Loucy (cell line): ENCODE measurements around the gene BRI3.

ENCODE experiments used
- H2AFZ ChIP-seq: fragments of 200-600 bp; sonication (generic); 2 replicates; pipeline ENCODE4 v1.6.0; 2016; ENCODE audit warnings: antibody characterized with exemption, mild to moderate bottlenecking, low read length, moderate library complexity
- H3F3A ChIP-seq: fragments of 200-600 bp; 2 replicates; pipeline ENCODE4 v1.6.0; 2016; ENCODE audit warnings: antibody characterized with exemption, low read depth, mild to moderate bottlenecking
- H3K27me3 ChIP-seq: fragments of 200-600 bp; sonication (generic); 2 replicates; pipeline ENCODE4 v1.6.1; 2014; ENCODE audit warnings: low read length, mild to moderate bottlenecking; ENCODE audit not compliant: insufficient read depth, poor library complexity, severe bottlenecking
- H3K36me3 ChIP-seq: fragments of 200-600 bp; sonication (generic); 2 replicates; pipeline ENCODE4 v1.6.1; 2016; ENCODE audit warnings: low read length; ENCODE audit not compliant: insufficient read depth
- H3K4me1 ChIP-seq: fragments of 200-600 bp; sonication (generic); 2 replicates; pipeline ENCODE4 v1.5.1; 2014; ENCODE audit warnings: low read length, mild to moderate bottlenecking; ENCODE audit not compliant: insufficient read depth, poor library complexity, severe bottlenecking
- H3K4me2 ChIP-seq: fragments of 200-600 bp; sonication (generic); 2 replicates; pipeline ENCODE4 v1.6.0; 2014; ENCODE audit warnings: antibody characterized with exemption, low read length, low read depth, mild to moderate bottlenecking; ENCODE audit not compliant: poor library complexity, severe bottlenecking
- H3K4me3 ChIP-seq: fragments of 200-600 bp; sonication (generic); 2 replicates; pipeline ENCODE4 v1.5.1; 2014; ENCODE audit warnings: low read length, mild to moderate bottlenecking, mixed read lengths; ENCODE audit not compliant: poor library complexity, severe bottlenecking
- H3K79me2 ChIP-seq: fragments of 200-600 bp; sonication (generic); 2 replicates; pipeline ENCODE4 v1.6.1; 2014; ENCODE audit warnings: low read length; ENCODE audit not compliant: insufficient read depth
- H3K9ac ChIP-seq: fragments of 200-600 bp; sonication (generic); 2 replicates; pipeline ENCODE4 v1.6.0; 2014; ENCODE audit warnings: mild to moderate bottlenecking, low read depth, low read length, moderate library complexity; ENCODE audit not compliant: poor library complexity, severe bottlenecking
- H3K9me2 ChIP-seq: fragments of 200-600 bp; sonication (generic); replicated peaks from 2 replicates; pipeline ENCODE4 v1.6.1; 2016; ENCODE audit warnings: low read depth, low read length, mixed read lengths
- H3K9me3 ChIP-seq: fragments of 200-600 bp; sonication (generic); 2 replicates; pipeline ENCODE4 v1.6.1; 2014; ENCODE audit warnings: mild to moderate bottlenecking, antibody characterized with exemption, low read length, low read depth; ENCODE audit not compliant: insufficient read depth
- H4K20me1 ChIP-seq: fragments of 200-600 bp; sonication (generic); 2 replicates; pipeline ENCODE4 v1.6.0; 2014; ENCODE audit warnings: antibody characterized with exemption, low read length, mild to moderate bottlenecking; ENCODE audit not compliant: insufficient read depth, poor library complexity, severe bottlenecking
- EZH2phosphoT487 ChIP-seq: fragments of 200-600 bp; IDR thresholded peaks from 2 replicates; pipeline ENCODE4 v1.6.1; 2018; ENCODE audit warnings: antibody characterized with exemption, mild to moderate bottlenecking, moderate library complexity, borderline replicate concordance
- TF ChIP-seq, protein P1 (sequence below): fragments of 200-600 bp; sonication (generic); conservative IDR thresholded peaks from 2 replicates; pipeline ENCODE4 v1.5.1; 2014; ENCODE audit warnings: mild to moderate bottlenecking, antibody characterized with exemption, low read length

Gene BRI3

DNA sequence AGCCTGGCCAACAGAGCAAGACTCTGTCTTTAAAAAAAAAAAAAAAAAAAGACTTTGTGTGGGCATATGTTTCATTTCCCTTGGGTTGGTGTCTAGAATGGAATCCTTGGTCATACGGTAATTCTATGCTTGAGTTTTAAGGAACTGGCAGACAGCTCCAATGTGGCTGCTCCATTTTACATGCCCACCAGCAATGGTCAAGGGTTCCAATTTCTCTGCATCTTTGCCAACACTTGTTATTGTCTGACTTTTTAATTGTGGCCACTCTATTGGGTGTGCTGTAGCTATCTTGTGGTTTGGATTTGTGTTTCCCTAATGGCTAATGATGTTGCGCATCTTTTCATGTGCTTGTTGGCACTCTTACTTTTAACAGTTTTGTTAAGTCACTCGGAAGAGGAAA, 57.6 kb downstream of the BRI3 start:
- Histone ChIP-seq H3K79me2 (no peaks in the 10 kb centered on the region), H3K4me3 (no peak overlapping the region), H4K20me1 (no peaks in the 10 kb centered on the region), H3K9me3 (no peaks in the 10 kb centered on the region), H3F3A (no peaks in the 10 kb centered on the region), H3K4me2 (no peak overlapping the region), H3K9me2 (no peaks in the 10 kb centered on the region), H3K36me3 (no peaks in the 10 kb centered on the region), H3K27me3 (no peaks in the 10 kb centered on the region), H3K4me1 (no peaks in the 10 kb centered on the region), H2AFZ (no peak overlapping the region), H3K9ac (no peak overlapping the region)
- TF ChIP-seq EZH2phosphoT487: no peak
- TF ChIP-seq, protein P1, sequence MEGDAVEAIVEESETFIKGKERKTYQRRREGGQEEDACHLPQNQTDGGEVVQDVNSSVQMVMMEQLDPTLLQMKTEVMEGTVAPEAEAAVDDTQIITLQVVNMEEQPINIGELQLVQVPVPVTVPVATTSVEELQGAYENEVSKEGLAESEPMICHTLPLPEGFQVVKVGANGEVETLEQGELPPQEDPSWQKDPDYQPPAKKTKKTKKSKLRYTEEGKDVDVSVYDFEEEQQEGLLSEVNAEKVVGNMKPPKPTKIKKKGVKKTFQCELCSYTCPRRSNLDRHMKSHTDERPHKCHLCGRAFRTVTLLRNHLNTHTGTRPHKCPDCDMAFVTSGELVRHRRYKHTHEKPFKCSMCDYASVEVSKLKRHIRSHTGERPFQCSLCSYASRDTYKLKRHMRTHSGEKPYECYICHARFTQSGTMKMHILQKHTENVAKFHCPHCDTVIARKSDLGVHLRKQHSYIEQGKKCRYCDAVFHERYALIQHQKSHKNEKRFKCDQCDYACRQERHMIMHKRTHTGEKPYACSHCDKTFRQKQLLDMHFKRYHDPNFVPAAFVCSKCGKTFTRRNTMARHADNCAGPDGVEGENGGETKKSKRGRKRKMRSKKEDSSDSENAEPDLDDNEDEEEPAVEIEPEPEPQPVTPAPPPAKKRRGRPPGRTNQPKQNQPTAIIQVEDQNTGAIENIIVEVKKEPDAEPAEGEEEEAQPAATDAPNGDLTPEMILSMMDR: no peak

DNA sequence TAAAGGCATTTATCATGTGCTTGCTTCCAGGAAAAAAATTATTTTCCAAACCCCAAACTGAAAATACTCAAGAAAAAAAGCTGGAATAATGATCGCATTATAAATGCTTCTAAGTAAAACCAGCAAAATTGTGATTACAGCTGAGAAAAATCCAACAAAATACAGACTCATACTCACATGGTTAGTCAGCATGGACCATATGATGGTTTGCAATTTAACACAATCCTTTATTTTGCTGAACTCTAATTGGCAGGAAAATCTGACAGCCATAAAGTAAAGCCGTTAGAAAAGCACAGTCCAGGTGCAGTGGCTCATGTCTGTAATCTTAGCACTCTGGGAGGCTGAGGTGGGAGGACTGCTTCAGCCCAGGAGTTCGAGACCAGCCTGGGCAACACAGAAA, 59.6 kb downstream of the BRI3 start:
- no peaks in the 10 kb centered on the region for H3K9me3 ChIP-seq
- no peak overlapping the region for H3K4me3 ChIP-seq
- no peaks in the 10 kb centered on the region for H3K27me3 ChIP-seq
- H3K4me2 ChIP-seq: no peak overlapping the region
- H3F3A ChIP-seq: no peaks in the 10 kb centered on the region
- no peaks in the 10 kb centered on the region for H3K4me1 ChIP-seq
- no peaks in the 10 kb centered on the region for H3K79me2 ChIP-seq
- no peaks in the 10 kb centered on the region for H3K36me3 ChIP-seq
- H4K20me1 ChIP-seq: no peaks in the 10 kb centered on the region
- no peak overlapping the region for H3K9ac ChIP-seq
- H3K9me2 ChIP-seq: no peaks in the 10 kb centered on the region
- no peak overlapping the region for H2AFZ ChIP-seq
- TF ChIP-seq, protein P1: no peak
- TF ChIP-seq EZH2phosphoT487: no peak
